Activated CD4-positive, alpha-beta T cell treated with anti-CD3 and anti-CD28 coated beads, Interleukin-2, Interleukin-4, amounts not matched to agents 100 ng/mL and 50 ng/mL, durations not matched to agents 16 hours and 8 hours (primary cell): ENCODE measurements around the gene CCDC9B.

Experiments used
- DNase-seq: peaks from one replicate; pipeline ENCODE4 v3.0.0-alpha.2; 2020; ENCODE audit warnings: low spot score

CCDC9B gene

DNA sequence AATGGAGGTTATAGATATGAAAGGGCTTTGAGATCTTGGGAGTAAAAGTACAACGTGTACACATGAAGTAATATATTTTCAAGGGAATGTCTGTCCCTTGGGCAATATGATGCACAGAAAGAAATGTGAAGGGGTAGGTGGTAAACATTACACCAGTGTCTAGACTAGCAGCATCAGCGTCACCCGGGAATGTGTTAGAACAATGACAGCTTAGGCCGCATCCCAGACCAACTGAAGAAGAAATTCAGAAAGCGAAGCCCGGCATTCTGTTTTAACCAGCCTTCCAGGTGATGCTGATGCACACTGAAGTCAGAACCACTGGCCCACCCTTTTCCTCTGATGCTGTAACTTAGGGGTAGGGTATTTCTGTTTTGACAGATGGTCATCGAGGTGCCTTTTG, 10.9 kb downstream of the CCDC9B start:
- DNase-seq, result no peak

DNA sequence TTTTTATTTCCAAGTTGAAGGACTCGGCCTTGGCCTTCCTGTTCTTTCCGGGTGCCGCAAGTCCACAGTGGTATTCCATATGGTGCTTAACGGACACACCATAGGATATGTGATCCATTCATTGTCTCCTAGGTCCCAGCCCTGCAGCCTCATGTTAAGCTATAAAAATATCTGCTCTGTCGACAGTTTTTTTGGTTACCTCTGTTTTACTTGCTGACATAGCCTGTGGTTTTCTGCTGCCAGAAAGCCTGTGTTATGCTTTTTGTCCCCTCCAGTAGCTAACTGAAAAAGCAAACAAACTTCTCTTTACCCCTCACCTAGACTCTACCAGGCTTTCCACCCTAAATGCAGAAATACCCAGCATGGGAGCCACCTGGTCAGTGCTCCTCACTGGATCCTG, 12.0 kb downstream of the CCDC9B start:
- DNase-seq, result no peak

DNA sequence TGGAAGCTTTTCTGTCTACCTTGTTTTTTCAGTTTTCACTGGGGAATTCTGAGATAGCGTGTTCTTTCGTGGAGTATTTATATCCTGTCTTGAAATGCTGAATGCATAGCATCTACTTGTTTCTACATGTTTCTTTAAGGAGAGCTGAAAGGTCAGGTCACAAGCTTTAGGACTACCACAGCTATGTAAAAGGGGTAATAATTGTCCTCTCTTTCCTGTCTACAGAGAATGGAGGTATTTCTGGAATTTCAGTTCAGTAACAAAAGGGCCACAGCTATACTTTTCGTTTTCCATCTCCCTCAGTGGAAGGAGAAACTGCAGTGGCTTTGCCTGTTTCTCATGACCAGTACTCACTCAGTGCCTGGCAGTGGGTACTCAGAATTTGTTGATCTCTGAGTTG, 12.6 kb downstream of the CCDC9B start:
- no peak for DNase-seq

DNA sequence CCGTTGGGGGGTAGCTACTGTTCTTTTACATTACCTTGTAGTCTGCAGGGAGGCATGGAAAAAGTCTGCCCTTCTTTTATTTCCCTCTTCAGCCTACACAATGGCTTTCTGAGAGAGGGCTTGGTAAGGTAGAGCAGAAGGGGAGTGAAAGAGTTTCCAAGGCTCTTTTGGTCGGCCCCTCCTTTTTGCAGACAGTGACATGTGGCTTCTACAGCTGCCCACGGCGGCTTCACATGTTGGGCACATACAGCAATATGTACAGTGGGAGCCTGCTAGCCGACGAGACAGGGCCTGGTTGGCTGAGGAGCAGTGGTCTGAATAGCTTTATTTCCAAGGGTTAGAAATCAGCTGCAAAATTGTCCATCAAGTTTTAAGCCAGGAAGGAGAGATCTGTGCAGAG, 13.3 kb downstream of the CCDC9B start:
- DNase-seq, result no peak

DNA sequence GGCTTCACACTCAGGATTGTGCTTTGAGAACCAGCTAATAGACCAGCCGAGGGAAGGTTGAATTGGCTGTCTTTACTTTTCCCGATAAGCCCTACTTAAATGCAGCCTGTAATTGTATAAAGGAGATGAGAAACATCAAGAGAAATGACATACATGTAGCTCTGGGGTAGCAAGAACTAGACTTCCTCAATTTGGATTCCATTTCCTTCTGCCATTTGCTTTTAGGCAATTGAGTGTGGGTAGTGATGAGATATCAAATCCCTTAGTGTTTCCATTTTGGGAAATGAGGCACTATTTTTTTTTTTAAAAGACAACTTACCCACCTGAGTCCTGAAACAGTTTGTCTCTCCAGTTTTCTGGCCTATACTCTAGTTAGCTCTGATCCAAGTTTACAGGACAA, 15.0 kb downstream of the CCDC9B start:
- DNase-seq, result no peak

DNA sequence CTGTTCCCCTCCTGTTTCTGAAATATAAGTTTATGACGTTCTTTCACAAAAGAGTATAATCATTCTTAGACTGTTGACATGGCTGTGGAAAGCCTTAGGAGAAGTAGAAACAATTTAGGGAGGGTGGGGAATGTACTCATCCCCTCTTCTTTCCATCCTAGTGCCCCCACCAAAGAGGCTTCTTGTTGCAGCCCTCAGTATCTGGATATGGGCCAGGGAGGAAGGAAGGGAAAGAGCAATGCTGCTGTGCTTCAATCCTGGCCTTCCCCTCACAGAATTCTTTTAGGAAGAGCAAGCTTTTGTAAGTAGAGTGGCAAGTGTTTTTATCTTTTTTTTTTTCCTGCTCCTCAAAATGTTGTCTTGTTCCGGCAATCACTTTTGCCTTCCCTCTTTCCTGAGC, 15.6 kb downstream of the CCDC9B start:
- DNase-seq, result no peak

DNA sequence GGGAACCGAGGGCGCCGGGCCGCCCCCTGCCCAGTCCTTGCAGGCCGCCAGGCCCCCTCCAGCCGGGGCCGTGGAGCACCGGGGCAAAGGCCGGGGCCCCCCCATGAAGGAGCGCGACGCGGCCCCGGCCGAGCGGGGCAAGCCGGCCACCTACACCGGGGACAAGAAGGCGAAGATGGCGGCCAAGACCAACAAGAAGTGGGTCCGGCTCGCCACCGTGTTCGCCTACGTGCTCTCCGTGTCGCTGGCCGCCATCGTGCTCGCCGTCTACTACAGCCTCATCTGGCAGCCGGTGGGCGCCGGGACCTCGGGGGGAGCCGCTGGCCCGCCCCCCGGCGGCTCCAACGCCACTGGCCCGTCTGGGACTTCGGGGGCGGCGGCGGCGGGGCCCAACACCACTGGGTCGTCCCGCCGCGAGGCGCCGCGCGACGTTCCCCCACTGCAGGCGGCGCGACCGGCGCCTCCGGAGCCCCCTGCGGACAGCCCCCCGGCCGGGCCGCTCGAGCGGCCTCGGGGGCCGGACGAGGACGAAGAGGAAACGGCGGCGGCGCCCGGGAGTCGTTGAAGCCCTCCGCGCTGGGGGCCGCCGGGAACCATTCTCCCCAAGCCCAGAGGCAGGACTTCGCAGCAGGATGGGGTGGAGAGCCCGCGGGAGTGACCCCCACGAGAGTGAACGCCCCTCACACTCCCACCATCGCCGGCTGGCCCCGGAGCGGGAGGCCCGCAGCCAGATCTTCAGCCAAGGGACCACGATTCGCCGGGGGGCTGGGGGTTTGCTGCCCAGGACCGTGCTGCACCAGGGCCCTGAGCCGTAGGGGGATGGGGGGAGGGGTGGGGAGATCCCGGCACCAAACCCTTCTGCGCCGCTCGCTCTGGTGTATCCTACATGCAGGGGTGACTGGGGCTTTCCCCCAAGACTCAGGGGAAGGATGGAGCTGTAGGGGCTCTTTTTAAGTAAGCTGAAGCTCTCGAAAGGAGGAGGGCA, 16.5 kb downstream of the CCDC9B start:
- no peak for DNase-seq

DNA sequence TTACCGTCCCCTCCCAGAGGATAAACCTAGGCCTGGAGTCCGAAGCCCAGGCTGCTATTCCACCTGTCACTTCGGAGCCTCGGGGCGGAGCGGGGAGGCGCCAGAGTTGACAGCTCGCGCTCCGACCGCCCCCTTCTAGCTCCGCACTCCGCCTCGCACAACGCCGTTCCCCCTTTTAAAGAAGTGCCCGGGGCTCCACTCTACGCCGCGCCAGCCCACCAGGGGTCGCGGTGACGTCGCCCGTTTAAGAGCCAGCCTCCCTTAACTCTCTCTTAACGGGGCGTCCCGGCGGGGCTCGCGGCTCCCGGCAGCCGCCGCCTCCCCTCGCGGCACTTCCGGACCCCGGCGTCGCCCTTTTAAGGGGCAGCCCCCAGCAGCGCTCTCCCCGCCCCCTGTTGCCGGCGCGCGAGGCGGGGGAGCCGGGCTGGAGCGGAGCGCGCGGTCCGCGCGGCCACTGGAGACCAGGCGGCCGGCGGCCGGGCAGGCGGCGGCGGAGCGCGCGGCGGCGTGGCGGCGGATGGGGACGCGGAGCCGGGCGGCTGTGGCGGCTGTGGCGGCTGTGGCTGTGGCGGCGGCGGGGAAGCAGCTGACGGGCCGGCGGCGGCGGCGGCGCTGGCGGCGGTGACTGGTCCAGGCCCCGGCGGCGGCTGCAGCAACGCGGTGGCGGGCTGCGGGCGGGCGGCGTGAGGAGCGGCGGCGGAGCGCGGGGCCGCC, 17.3 kb downstream of the CCDC9B start, which contains the start of gene INAFM2:
INAFM2 (plus strand) TSS at position 454 of the 714 bp plus-strand sequence. CDS start 364 bp downstream, outside the sequence.
- DNase-seq, result peak; percentile 86

DNA sequence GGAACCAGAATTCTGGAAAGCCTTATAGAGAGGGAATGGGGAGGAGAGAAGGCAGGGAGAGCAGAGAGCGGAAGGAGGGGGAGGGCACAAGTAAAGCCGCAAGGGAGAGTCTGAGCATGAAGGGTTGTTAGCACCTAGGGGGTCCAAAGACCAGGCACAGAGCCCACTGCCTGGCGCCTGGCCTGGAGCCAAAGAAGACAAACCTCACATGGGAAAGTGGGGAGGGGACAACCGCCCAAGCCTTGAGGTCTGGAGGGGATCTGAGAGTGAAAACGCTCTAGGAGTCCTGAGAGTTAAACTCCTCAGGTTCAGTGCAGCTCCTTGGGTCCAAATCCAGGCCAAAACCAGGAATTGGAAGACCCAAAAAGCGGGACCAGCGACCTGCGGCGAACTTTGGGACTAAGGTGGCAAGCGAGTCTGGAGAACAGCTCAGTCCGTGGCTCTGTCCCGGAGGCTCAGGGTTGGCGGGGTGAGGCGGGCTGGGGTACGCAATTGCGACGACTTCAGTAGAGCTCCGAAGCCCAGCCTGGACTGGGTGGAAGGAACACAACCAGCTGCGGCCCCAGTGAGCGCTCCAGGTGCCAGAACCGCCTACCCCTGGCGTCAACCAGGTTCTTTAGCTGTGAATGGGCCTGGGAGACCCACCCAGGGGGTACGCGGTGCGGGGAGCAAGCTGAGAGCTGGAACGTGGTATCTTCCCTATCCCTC, 18.1 kb downstream of the CCDC9B start:
- DNase-seq, result no peak

DNA sequence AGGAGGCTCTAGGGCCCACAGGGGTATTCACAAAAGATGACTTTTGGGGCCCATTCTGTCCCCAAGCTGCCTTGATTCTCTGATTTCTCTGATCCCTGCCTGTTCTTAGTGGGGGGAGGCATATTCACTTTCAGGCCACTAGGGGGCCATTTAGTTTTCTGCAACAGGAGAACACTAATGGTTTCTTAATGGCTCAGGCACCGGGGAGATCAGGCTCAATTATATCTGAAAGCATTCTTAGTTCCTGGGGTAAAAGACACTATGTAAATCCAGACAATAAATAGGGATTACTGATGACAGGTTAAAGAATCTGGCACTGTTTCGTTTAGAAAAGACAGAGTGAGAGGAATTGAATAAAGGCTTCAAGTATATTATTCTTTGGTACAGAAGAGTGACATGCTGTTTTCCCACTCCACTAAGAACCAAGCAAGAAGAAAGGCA, 19.8 kb downstream of the CCDC9B start:
- peak; percentile 77 for DNase-seq

DNA sequence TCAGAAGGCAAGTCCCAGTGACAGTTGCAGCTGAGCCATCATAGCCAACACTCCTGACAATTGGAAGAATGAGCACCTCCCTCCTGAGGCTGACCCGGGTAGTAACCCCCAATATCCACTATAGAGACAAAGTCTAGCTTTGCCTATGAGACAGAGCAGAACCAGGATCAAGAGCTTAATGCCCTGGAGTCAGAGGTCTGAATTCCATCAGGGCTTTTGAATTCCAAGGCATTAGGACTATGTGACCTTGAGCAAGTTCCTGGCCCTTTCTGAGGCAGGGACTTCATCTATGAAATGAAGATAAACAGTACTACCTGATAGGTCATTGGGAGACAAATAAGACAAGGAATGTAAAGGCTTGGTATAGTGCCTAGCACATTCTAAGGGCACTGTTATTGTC, 20.3 kb downstream of the CCDC9B start:
- no peak for DNase-seq

DNA sequence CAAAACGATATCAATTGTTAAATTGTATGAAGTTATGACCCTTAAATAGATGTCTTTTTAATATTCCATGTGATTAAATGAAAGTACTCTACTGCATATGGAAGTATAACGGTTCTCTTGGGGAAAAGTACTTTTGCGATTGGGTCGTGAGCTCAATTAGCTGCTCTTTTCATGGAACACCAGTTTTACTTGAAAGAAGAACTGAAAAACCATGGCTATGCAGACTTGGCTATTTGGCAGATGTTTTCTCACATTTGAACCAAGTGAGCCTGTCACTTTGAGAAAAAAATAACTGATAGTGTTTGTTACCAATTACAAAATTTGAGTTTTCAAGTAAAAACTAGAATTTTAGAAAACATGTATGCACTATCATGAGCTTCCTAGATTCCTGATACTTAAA, 23.2 kb downstream of the CCDC9B start:
- DNase-seq, result no peak

DNA sequence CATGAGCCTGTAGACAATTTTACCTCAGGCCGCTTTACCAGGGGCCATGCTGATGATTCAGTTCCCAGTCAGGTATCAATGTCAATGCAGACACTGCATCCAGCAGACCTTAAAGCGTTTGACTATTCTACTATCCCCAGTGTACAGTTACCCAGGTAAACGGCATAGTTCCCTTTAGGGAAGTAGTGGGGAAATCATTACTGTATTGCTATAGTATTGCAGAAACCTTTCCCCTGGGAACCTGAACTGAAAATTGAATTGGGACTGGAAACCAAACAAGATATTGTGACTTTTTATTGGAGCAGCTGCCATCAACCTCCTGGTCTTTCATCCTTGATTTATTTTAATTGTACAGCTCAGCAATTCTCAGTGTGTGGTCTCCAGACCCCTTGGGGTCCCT, 23.8 kb downstream of the CCDC9B start:
- DNase-seq, result no peak

DNA sequence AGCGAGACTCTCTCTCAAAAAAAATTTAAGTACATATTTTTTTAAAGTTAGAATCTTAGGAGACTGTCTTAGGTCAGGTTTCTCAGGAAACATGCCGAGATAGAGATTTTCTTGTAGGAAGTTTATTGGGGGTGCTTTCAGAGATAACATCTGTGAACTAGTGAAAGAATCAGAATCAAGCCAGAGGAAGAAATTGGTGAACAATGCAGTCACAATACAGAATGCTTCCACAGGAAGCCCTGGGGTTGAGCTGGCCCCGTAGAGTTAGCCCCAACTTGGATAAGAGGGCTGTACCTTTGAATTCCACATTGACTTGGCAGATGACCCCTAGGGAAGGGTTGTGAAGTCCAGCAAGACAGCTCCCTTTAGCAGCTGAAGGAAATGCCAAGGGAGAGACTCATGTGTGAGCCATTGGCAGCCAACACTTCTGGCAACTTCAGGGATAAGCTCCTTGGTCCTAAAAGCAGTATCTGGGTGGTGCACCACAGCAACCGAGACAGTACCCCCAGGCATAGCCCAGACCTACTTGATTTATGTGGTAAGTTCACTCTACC, 25.9 kb downstream of the CCDC9B start:
- DNase-seq, result no peak

DNA sequence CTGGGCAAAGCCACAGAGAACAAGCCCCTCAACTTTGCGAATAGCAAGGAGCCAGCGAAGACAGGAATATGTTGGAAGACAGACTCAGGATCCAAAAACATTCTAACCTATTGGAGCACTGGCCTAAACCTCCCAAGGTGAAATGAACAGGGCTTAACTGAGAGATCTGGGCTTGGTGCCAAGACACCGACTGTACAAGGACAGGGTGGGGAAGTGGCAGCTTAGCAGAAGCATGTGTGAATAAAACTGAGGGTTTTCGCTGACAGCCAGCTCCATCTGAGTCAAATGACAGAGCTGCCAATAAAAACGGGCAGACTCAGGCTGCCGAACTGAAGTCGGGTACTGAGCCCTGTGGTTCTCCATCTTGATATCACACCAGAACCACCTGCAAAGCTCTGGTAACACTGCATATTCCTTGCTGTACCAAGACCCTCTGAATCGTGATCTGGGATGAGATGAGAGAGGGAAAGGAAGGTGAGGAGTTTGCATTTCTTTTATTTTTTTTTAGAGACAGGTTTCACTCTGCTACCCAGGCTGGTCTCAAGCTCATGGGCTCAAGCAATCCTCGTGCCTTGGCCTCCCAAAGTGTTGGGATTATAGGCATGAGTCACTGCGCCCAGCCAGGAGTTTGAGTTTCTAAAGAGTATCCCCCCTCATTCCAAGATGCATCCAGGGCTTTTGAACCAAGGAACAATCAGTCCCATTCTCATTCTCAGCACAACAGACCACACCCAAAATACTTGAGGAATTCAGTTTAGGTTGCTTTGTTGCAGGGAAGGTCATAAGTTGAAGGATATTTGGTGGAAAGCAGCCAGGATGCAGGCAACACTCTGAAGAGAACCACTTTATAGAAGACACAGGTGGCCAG, 27.0 kb downstream of the CCDC9B start:
- no peak for DNase-seq

DNA sequence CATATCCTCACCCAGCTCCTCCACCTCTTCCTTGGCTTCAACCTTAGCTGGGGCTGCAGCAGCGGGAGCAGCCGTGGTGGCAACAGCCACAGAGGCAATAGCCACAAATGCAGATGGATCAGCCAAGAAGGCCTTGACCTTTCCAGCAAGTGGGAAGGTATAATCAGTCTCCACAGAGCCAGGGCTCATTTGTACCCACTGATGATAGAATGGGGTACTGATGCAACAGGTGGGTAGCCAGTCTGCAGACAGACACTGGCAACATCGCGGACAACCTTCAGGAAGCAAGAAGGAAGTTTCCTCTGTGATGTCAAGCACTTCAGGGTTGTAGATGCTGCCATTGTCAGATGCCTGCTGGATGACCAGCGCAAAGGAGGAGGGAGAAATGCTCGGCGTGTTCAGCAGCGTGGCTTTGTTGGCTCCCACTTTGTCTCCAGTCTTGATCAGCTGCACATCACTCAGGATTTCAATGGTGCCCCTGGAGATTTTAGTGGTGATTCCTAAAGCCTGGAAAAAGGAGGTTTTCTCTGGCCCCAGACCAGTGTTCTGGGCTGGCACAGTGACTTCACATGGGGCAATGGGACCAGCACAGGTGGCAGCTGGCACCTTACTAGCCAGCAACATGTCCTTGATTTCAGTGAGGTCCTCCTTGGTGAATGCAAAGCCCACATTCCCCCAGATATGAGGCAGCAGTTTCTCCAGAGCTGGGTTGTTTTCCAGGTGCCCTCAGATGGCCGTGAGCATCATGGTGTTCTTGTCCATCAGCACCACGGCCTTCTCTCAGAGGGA, 28.2 kb downstream of the CCDC9B start:
- no peak for DNase-seq

DNA sequence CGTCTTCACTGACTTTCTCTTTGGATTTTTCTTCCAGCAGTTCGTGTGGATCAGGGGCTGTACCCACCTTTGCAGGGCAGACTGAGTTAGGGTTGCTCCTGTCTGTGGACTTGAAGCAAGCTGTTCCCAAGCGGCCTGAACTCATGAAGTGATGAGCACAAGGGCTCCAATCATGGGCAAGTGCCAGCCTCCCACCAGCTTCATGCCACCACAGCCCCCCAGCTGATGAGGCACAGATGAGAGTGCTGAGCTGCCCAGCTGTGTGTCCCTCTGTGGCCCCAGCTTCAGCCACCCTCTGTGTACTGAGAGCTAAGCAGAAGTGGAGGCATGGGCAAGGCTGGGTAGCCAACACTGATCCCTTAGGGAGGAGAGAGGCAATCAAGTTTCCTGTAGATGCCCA, 29.7 kb downstream of the CCDC9B start:
- no peak for DNase-seq

DNA sequence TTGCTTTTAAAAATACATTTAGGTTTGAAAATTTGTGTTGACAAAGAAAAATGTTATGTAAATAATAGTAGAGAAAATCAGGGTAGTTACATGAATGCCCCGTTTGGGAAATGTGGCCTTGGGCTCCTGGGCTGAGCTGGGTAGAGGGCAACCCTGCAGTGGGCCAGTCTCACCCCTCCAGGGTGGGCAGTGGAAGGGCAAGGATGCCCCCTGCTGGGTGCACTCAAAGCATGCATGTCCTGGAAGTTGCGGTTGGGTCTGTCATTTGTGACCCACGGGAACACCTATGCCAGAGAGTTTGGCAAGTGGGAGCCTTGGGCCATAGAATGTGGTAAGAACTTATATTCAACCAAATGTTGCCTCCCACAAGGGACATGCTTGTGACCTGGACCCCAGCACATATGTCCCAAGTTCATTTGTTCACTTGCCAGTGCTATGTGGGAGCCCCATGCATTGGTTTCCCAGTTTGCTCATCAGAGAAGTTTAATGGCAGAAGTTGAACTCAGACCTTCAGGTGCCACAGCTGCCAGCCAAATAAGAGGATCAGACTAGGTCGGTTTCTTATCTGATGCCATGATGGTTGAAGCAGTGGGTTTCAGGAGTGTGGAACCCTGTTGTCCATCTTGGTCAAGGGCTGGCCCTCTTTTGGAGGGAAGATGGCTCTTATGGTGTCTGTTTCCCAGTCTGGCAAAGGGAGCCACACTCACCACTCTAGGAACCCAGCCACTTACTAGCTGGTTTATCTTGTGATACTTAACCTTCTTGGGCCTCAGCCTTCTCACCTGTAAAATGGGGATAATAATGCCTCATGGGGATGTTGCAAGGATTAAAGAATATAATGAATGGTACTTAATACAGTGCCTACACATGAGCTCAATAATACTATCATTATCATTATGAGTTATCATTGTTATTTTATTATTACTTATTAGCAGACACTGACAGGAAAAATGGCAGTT, 30.5 kb downstream of the CCDC9B start:
- peak; percentile 71 for DNase-seq

DNA sequence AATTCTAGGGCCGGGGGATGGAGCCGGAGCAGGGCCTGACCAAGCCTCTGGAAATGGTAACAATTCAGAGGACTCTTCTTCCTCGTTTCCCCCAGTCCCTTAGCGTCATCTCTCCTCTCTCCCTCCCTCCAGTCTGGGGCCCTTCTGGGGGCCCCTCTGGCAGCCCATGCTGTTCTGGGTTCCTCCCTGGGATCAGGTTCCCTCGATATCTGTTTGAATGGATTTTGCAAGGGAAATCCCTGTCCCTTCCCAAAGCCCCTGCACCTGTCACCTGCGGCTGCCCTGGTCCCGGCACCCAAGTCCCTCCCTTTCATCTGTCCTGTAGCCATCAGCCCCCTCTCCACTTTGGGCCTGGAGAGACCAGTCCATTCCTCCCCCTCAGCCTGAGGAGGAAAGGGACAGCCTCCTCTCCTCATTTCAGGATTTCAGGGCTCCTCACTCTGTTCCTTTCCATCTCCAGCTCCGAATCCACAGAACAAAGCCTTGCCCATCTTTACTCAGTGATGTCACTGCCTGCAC, 31.3 kb downstream of the CCDC9B start:
- DNase-seq, result no peak
